Tongue (tissue), 2 donors: ENCODE data around the gene CD8B. TPM values are rescaled to one million over a fixed set of nuclear protein-coding genes. Genes with fewer than 3 reads are reported as not detected.

Experiments
- DNase-seq: peaks from one replicate; pipeline ENCODE4 v3.0.0-alpha.2; 2015
- total RNA-seq: library from RNA; depleted of rRNA; stranded (reverse); fragments of >200 nt; gene quantifications from one replicate; pipeline ENCODE4 v1.2.3, GENCODE V29; 2014

CD8B gene
- total RNA-seq, 1 donor from 2014 or later = 1.0 TPM

- no peak for DNase-seq
Measured at GRCh38 chr2:86768189-86768949, 93.3 kb downstream of the CD8B start.

Other genes starting within 250 kb of the CD8B start
- 39.0 TPM for gene RNF103, start 238.0 kb downstream of the CD8B start, total RNA-seq
- 76.5 TPM for gene RMND5A, start 141.6 kb downstream of the CD8B start, total RNA-seq
- 0.72 TPM for gene CD8A, start 71.0 kb downstream of the CD8B start, total RNA-seq
- 5.9 TPM for gene RGPD1, start 80.2 kb upstream of the CD8B start, total RNA-seq
- 12.5 TPM for gene PLGLB1, start 160.0 kb upstream of the CD8B start, total RNA-seq